SK-N-SH (cell line): ENCODE measurements around the gene GNE. TPM values are rescaled to one million over a fixed set of nuclear protein-coding genes. Genes with fewer than 3 reads are reported as not detected.

Experiments
- CTCF ChIA-PET: fragments of 300-600, 350-600 bp; formaldehyde crosslinking; extraction: SDS; loops from one replicate; lab custom pipeline; 2021; lab: Yijun Ruan, JAX
- POLR2A ChIA-PET: fragments of 350-600 bp; sonication (Branson Sonifier 250); formaldehyde crosslinking; extraction: SDS; loops from one replicate; lab custom pipeline; 2020; ENCODE audit warnings: antibody characterized with exemption, inconsistent platforms; lab: Yijun Ruan, JAX
- DNase-seq: peaks from one replicate; pipeline ENCODE4 v3.0.0; 2012
- H2AFZ ChIP-seq: fragments of 200-600 bp; sonication (generic); 2 replicates; pipeline ENCODE4 v1.8.1; 2016; ENCODE audit warnings: antibody characterized with exemption, mild to moderate bottlenecking, low read depth
- H3F3A ChIP-seq: fragments of 200-600 bp; sonication (generic); replicated peaks from 2 replicates; pipeline ENCODE3; 2016; ENCODE audit warnings: antibody characterized with exemption, mild to moderate bottlenecking; ENCODE audit not compliant: insufficient read depth
- H3K27ac ChIP-seq, 2 experiments: fragments of 200-500 bp in 1 of 2; fragments of 200-600 bp in 1 of 2; sonication (Bioruptor generic) in 1 of 2; sonication (generic), shearing (Covaris generic) in 1 of 2; 2 replicates each; pipeline versions ENCODE4 v1.5.1 to v1.6.1; 2014 to 2016; ENCODE audit warnings: low read depth in 2 of 2, inconsistent platforms in 1 of 2, low read length in 1 of 2, mild to moderate bottlenecking in 1 of 2, mixed read lengths in 1 of 2
- H3K27me3 ChIP-seq: fragments of 200-600 bp; sonication (generic), shearing (Covaris generic); 2 replicates; pipeline ENCODE4 v1.6.1; 2016; ENCODE audit warnings: mixed run types; ENCODE audit not compliant: insufficient read depth
- H3K36me3 ChIP-seq, 2 experiments: fragments of 200-500 bp in 1 of 2; fragments of 200-600 bp in 1 of 2; sonication (Bioruptor generic) in 1 of 2; sonication (generic) in 1 of 2; replicated peaks in 1 of 2; 2 replicates each; pipeline versions ENCODE3 to v1.5.1; 2014 to 2016; ENCODE audit warnings: low read length in 1 of 2, mild to moderate bottlenecking in 1 of 2; ENCODE audit not compliant: insufficient read depth in 2 of 2, control insufficient read depth in 1 of 2
- H3K4me1 ChIP-seq, 2 experiments: fragments of 200-500 bp in 1 of 2; fragments of 200-600 bp in 1 of 2; sonication (Bioruptor generic) in 1 of 2; sonication (generic), shearing (Covaris generic) in 1 of 2; 2 replicates each; pipeline versions ENCODE4 v1.5.1 to v1.6.1; 2014 to 2016; ENCODE audit warnings: low read depth in 1 of 2, low read length in 1 of 2, mixed run types in 1 of 2; ENCODE audit not compliant: insufficient read depth in 2 of 2, control insufficient read depth in 1 of 2
- H3K4me2 ChIP-seq: fragments of 200-600 bp; sonication (generic), shearing (Covaris generic); 2 replicates; pipeline ENCODE4 v1.6.1; 2017; ENCODE audit warnings: mixed run types
- H3K4me3 ChIP-seq, 2 experiments: fragments of 200-500 bp in 1 of 2; fragments of 200-600 bp in 1 of 2; sonication (Bioruptor generic) in 1 of 2; sonication (generic), shearing (Covaris generic) in 1 of 2; 2 replicates each; pipeline versions ENCODE4 v1.5.1 to v1.8.1; 2014 to 2016; ENCODE audit warnings: low read depth in 2 of 2, inconsistent platforms in 1 of 2, low read length in 1 of 2, mild to moderate bottlenecking in 1 of 2, mixed read lengths in 1 of 2, moderate library complexity in 1 of 2
- H3K79me2 ChIP-seq: fragments of 200-600 bp; sonication (generic); 2 replicates; pipeline ENCODE4 v1.8.1; 2017; ENCODE audit warnings: mild to moderate bottlenecking; ENCODE audit not compliant: insufficient read depth
- H3K9ac ChIP-seq: fragments of 200-600 bp; sonication (generic); 2 replicates; pipeline ENCODE4 v1.6.1; 2017; ENCODE audit warnings: mixed run types
- H3K9me2 ChIP-seq: fragments of 200-600 bp; sonication (generic); 2 replicates; pipeline ENCODE4 v1.6.1; 2017; ENCODE audit warnings: mixed run types
- H3K9me3 ChIP-seq: fragments of 200-600 bp; sonication (generic); 2 replicates; pipeline ENCODE4 v1.6.1; 2017; ENCODE audit warnings: mixed run types, mild to moderate bottlenecking, moderate library complexity
- H4K20me1 ChIP-seq: fragments of 200-600 bp; sonication (generic); 2 replicates; pipeline ENCODE4 v1.6.1; 2017; ENCODE audit warnings: mild to moderate bottlenecking, mixed run types; ENCODE audit not compliant: insufficient read depth
- CHD2 ChIP-seq: fragments of 150-350 bp; IDR thresholded peaks from 2 replicates; pipeline ENCODE4 v1.6.1; 2018; ENCODE audit warnings: low read length; ENCODE audit not compliant: partially characterized antibody
- EP300 ChIP-seq, 2 experiments: IDR thresholded peaks; 2 replicates each; pipeline versions ENCODE4 v1.4.0 to v1.6.1; 2012; ENCODE audit warnings: borderline replicate concordance in 1 of 2, low read depth in 1 of 2, low read length in 1 of 2
- GATA2 ChIP-seq: sonication (generic); formaldehyde crosslinking; IDR thresholded peaks from 2 replicates; pipeline ENCODE4 v1.5.0; 2020; ENCODE audit warnings: mild to moderate bottlenecking, missing genetic modification reagents
- IRF3 ChIP-seq: fragments of 150-350 bp; IDR thresholded peaks from 2 replicates; pipeline ENCODE4 v1.6.1; 2016; ENCODE audit warnings: mild to moderate bottlenecking, low read depth, low read length
- MXI1 ChIP-seq: IDR thresholded peaks from 2 replicates; pipeline ENCODE4 v1.6.1; 2012; ENCODE audit warnings: mild to moderate bottlenecking, low read depth, low read length, improper control_type of control experiment
- RFX5 ChIP-seq: IDR thresholded peaks from 2 replicates; pipeline ENCODE4 v1.6.1; 2012; ENCODE audit warnings: mild to moderate bottlenecking, improper control_type of control experiment, low read length
- TCF12 ChIP-seq: IDR thresholded peaks from 2 replicates; pipeline ENCODE4 v1.4.0; 2012
- TEAD4 ChIP-seq: IDR thresholded peaks from 2 replicates; pipeline ENCODE4 v1.4.0; 2012; ENCODE audit warnings: mild to moderate bottlenecking, borderline replicate concordance; ENCODE audit not compliant: insufficient read depth
- USF2 ChIP-seq: fragments of 150-350 bp; IDR thresholded peaks from 2 replicates; pipeline ENCODE4 v1.6.1; 2017; ENCODE audit warnings: antibody characterized with exemption, low read length, low read depth, borderline replicate concordance
- ZBTB33 ChIP-seq: IDR thresholded peaks from 2 replicates; pipeline ENCODE4 v1.4.0; 2012; ENCODE audit warnings: low read depth, borderline replicate concordance
- WGBS: methylation state at CpG from one replicate; pipeline ENCODE4 v1.1.6; 2017; ENCODE audit warnings: low lambda C conversion rate; 5-methylcytosine and 5-hydroxymethylcytosine counted together
- polyA plus RNA-seq, 3 experiments: library from polyadenylated mRNA; depleted of rRNA; stranded (reverse); fragments of >200 nt; gene quantifications; 2 replicates each; pipeline ENCODE4 v1.2.3, GENCODE V29; 2012

Gene GNE
- polyA plus RNA-seq, 1 of the 3 experiments (the other 2 are of a cell fraction): 13.0 TPM

GRCh38 chr9:36210722-36211121, 47.5 kb downstream of the GNE start:
- CTCF ChIA-PET: interaction anchor here (1.6 kb wide), 1 partner anchor 21 kb away, joined by 6 read pairs; no protein-coding TSS in a partner anchor
- no peaks in the 10 kb centered on the region for H3K9me2 ChIP-seq
- no peak overlapping the region for H2AFZ ChIP-seq
- peaks cover 30 to 44% of the 10 kb centered on the region in 2 experiments for H3K4me1 ChIP-seq
- no peak overlapping the region for H3K4me2 ChIP-seq
- no peak overlapping the region for H3K4me3 ChIP-seq
- no peak for DNase-seq
- H3K79me2 ChIP-seq: peaks cover 91% of the 10 kb centered on the region
- H3K27me3 ChIP-seq: no peaks in the 10 kb centered on the region
- peaks cover 31% of the 10 kb centered on the region for H3F3A ChIP-seq
- H4K20me1 ChIP-seq: peaks cover 87% of the 10 kb centered on the region
- no peak overlapping the region for H3K9ac ChIP-seq
- H3K27ac ChIP-seq: peak overlapping the region in 1 of 2 experiments; percentile 48; a peak in 1 of 4 replicates
- peaks cover 66 to 82% of the 10 kb centered on the region in 2 experiments for H3K36me3 ChIP-seq
- TF ChIP-seq TCF12: no peak
- no peak for TF ChIP-seq USF2
- TF ChIP-seq ZBTB33: no peak
- TF ChIP-seq, all 33 proteins: peak for 0
- no peaks in the 10 kb centered on the region for H3K9me3 ChIP-seq
- POLR2A ChIA-PET: no interaction called here
- WGBS: 94% methylated on average over 8 of the region's 8 CpGs

- H3K9me2 ChIP-seq: no peaks in the 10 kb centered on the region
- H2AFZ ChIP-seq: no peak overlapping the region
- peak overlapping the region; percentile 63 to 93 for H3K27ac ChIP-seq
- TF ChIP-seq EP300 (IDR thresholded peaks at IDR 0.05; ENCODE audit: borderline replicate concordance in 1 of 2, low read depth in 1 of 2, low read length in 1 of 2): peak in 1 of 2 experiments; percentile 42; a peak in 1 of 4 replicates
- no peak for TF ChIP-seq IRF3
- peak; percentile 32; the same call in 1 of the 2 replicates for TF ChIP-seq GATA2
- no peak for TF ChIP-seq RFX5
- TF ChIP-seq CHD2: peak; percentile 31
- peak; percentile 65 for TF ChIP-seq MXI1
- peak; percentile 9; the same call in 1 of the 2 replicates for TF ChIP-seq TCF12
- no peak for TF ChIP-seq TEAD4
- peaks cover 30 to 41% of the 10 kb centered on the region in 2 experiments for H3K4me1 ChIP-seq
- peaks cover 74 to 89% of the 10 kb centered on the region in 2 experiments for H3K36me3 ChIP-seq
- DNase-seq: peak; percentile 50
- CTCF ChIA-PET: interaction anchor here (1.3 kb wide), 1 partner anchor 120 kb away, joined by 4 read pairs; no protein-coding TSS in a partner anchor
- H3K27me3 ChIP-seq: no peaks in the 10 kb centered on the region
- H3F3A ChIP-seq: peaks cover 11% of the 10 kb centered on the region
- 0 out of 2 replicates have a peak overlapping the region, but pooled peaks have one; percentile 63 for H3K4me2 ChIP-seq
- WGBS: 71% methylated on average over 10 of the region's 10 CpGs
- no peak overlapping the region for H3K9ac ChIP-seq
- POLR2A ChIA-PET: no interaction called here
- H3K79me2 ChIP-seq: peaks cover 97% of the 10 kb centered on the region
- no peaks in the 10 kb centered on the region for H3K9me3 ChIP-seq
- no peak overlapping the region for H3K4me3 ChIP-seq
- H4K20me1 ChIP-seq: peaks cover 84% of the 10 kb centered on the region
Observed at GRCh38 chr9:36208521-36209253, 49.6 kb downstream of the GNE start.
